A673 (cell line): ENCODE results near the gene SLC43A3. TPM values are rescaled to one million over a fixed set of nuclear protein-coding genes. Genes with fewer than 3 reads are reported as not detected.

Experiments
- BruUV-seq: library from RNA; stranded (reverse); fragments of 400-500 nt; replicated peaks from 2 replicates; lab custom pipeline; 2021; lab: Mats Ljungman, UMichigan
- CTCF ChIA-PET: fragments of 300-600 bp; sonication (Branson Sonifier 250); formaldehyde crosslinking; loops from one replicate; lab custom pipeline; 2022; ENCODE audit warnings: antibody characterized with exemption; lab: Charles Lee
- POLR2A ChIA-PET: fragments of 300-600 bp; sonication (Branson Sonifier 250); formaldehyde crosslinking; loops from one replicate; lab custom pipeline; 2022; ENCODE audit warnings: antibody characterized with exemption; ENCODE audit not compliant: low non-redundant PET; lab: Charles Lee
- DNase-seq: peaks from one replicate; pipeline ENCODE4 v3.0.0-alpha.2; 2015; ENCODE audit warnings: low spot score
- H3K27ac ChIP-seq: fragments of 200-600 bp; sonication (generic); 2 replicates; pipeline ENCODE4 v1.5.1; 2016; ENCODE audit warnings: mixed run types, low read depth, mild to moderate bottlenecking, mixed read lengths, antibody characterized with exemption, low read length; ENCODE audit not compliant: poor library complexity, severe bottlenecking
- H3K27me3 ChIP-seq: fragments of 200-600 bp; sonication (generic); replicated peaks from 2 replicates; pipeline ENCODE4 v1.6.1; 2017; ENCODE audit warnings: mixed run types, low read depth, mild to moderate bottlenecking, mixed read lengths, antibody characterized with exemption, low read length; ENCODE audit not compliant: insufficient read depth, poor library complexity
- H3K36me3 ChIP-seq: fragments of 200-600 bp; sonication (generic); 2 replicates; pipeline ENCODE4 v1.6.1; 2016; ENCODE audit warnings: mixed run types, mild to moderate bottlenecking, mixed read lengths, antibody characterized with exemption, low read length; ENCODE audit not compliant: insufficient read depth, poor library complexity, severe bottlenecking
- H3K4me1 ChIP-seq: fragments of 200-600 bp; sonication (generic); 2 replicates; pipeline ENCODE4 v1.6.1; 2017; ENCODE audit warnings: mixed run types, mild to moderate bottlenecking, mixed read lengths, antibody characterized with exemption, low read length; ENCODE audit not compliant: insufficient read depth, poor library complexity, severe bottlenecking
- H3K4me3 ChIP-seq: fragments of 200-600 bp; sonication (generic); 2 replicates; pipeline ENCODE4 v1.5.1; 2016; ENCODE audit warnings: low read depth, mixed run types, mild to moderate bottlenecking, mixed read lengths, low read length; ENCODE audit not compliant: poor library complexity, severe bottlenecking
- H3K9me3 ChIP-seq: fragments of 200-600 bp; sonication (generic); 2 replicates; pipeline ENCODE4 v1.6.1; 2016; ENCODE audit warnings: mixed run types, low read depth, mild to moderate bottlenecking, mixed read lengths, antibody characterized with exemption, low read length; ENCODE audit not compliant: poor library complexity, severe bottlenecking
- CTCF ChIP-seq: fragments of 300-800, 200-600 bp; sonication (generic); conservative IDR thresholded peaks from 2 replicates; pipeline ENCODE4 v1.5.1; 2017; ENCODE audit warnings: low read depth, mild to moderate bottlenecking, antibody characterized with exemption, low read length, moderate library complexity, mixed read lengths
- EZH2 ChIP-seq: fragments of 200-600 bp; sonication (generic); IDR thresholded peaks from 2 replicates; pipeline ENCODE4 v1.6.1; 2017; ENCODE audit warnings: borderline replicate concordance, low read depth, mild to moderate bottlenecking, mixed read lengths, antibody characterized with exemption, low read length; ENCODE audit not compliant: poor library complexity, severe bottlenecking
- intact Hi-C: fragments of 100-400 bp; cut with micrococcal nuclease; formaldehyde crosslinking; loops from one replicate; pipeline ENCODE4 v1.10.0; 2022; ENCODE audit not compliant: unreplicated experiment
- total RNA-seq: library from RNA; stranded (reverse); gene quantifications from 2 replicates; pipeline ENCODE4 v1.2.3, GENCODE V29; 2021

The SLC43A3 gene
- total RNA-seq, 1 experiment from 2014 or later = 142 TPM

DNA sequence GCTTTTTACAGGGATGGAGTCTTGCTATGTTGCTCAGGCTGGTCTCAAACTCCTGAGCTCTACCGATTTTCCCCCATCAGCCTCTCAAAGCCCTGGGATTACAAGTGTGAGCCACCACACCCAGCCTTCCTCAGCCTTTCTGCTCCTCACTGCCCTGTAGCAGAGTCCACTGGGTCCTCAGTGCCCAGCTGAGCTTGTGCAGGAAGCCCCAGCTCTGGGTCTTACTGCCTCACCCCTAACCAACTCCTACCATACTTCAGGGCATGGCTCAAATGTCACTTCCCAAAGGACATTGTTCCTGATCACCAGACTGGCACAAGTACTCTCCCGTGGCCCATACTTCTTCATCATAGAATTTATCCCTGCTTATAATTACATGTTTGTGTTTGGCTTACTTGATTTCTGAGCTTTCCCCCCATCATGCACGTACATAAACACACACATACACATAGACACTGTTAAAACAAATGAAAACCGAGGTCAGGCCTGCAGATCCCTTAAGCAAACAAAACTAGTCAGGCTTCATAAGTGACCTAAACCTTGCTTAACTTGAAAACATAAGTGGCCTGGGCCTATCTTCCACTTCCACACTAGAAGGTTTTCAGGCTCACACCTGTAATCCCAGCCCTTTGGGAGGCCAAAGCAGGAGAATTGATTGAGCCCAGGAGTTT is 14.0 kb upstream of the SLC43A3 start:
- Histone ChIP-seq H3K27ac (no peak overlapping the region), H3K36me3 (no peaks in the 10 kb centered on the region), H3K27me3 (no peaks in the 10 kb centered on the region), H3K4me3 (no peak overlapping the region), H3K4me1 (no peaks in the 10 kb centered on the region), H3K9me3 (no peaks in the 10 kb centered on the region)
- CTCF ChIA-PET = no interaction called here
- POLR2A ChIA-PET = no interaction called here
- intact Hi-C loops = no loop called here
- TF ChIP-seq EZH2 (no peak), CTCF (no peak)
- BruUV-seq = no TSS peak
- DNase-seq = no peak

- Histone ChIP-seq H3K27ac (no peak overlapping the region), H3K4me3 (no peak overlapping the region), H3K4me1 (no peaks in the 10 kb centered on the region), H3K9me3 (no peaks in the 10 kb centered on the region), H3K27me3 (no peaks in the 10 kb centered on the region), H3K36me3 (no peaks in the 10 kb centered on the region)
- BruUV-seq = no TSS peak
- intact Hi-C loops = no loop called here
- ChIA-PET POLR2A (no interaction called here), CTCF (no interaction called here)
- DNase-seq = no peak
- TF ChIP-seq EZH2 (no peak), CTCF (no peak)
These were observed 12.9 kb upstream of the SLC43A3 start for GRCh38 chr11:57439786-57440185.

DNA sequence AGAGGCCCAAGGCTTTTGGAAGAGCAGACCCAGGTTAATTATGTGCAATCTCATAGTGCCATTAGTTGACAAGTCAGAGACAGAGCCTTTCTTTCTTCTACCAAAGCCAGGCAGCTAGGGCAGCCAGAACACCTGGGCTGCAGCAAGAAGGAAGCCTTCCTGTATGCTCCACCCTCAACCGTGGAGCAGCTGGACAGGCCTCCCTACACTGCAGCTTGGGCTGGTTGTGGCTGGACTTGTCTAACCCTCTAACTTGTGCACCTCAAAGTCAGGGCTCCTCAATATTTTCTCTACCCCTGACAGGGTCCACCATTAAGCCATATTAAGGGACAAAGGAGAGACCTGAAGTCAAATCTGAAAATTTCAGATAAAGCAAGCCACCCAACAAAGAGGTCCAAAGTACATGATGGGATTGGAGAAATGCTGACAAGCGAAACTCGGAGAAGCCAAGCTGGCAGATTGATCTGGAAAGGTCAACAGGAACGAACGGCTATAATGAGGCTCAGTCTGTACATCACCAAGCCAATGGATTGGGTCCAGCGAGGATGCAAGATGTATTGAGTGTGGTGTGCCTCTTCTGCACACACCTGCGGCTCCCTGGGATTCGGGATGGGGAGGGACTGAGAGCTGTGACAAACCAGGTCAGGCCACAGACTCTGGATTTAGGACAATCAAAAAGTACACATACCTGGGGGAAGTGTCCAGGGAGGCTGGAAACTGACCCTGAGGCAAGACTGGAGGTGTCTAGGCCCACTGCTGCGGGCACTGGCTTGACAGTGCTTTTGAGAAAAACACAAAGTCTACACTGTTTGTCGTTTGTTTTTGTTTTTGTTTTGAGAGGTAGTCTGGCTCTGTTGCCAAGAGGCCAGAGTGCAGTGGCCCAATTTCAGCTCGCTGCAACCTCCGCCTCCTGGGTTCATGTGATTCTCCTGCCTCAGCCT is 11.7 kb upstream of the SLC43A3 start:
- no peaks in the 10 kb centered on the region for H3K9me3 ChIP-seq
- intact Hi-C loops = no loop called here
- no peak overlapping the region for H3K27ac ChIP-seq
- BruUV-seq = no TSS peak
- DNase-seq = no peak
- ChIA-PET CTCF (no interaction called here), POLR2A (no interaction called here)
- H3K27me3 ChIP-seq = no peaks in the 10 kb centered on the region
- no peak overlapping the region for H3K4me3 ChIP-seq
- no peaks in the 10 kb centered on the region for H3K36me3 ChIP-seq
- no peaks in the 10 kb centered on the region for H3K4me1 ChIP-seq
- TF ChIP-seq CTCF = no peak
- no peak for TF ChIP-seq EZH2
